Testis (tissue), 3 donors: ENCODE data around the gene CCDC57. TPM values are rescaled to one million over a fixed set of nuclear protein-coding genes. Genes with fewer than 3 reads are reported as not detected.

Source experiments
- DNase-seq: peaks from one replicate; pipeline ENCODE4 v3.0.0-alpha.2; 2019
- H3K27ac ChIP-seq, 2 donors: fragments of 200-600 bp; sonication (generic); one replicate each; pipeline ENCODE4 v1.5.1; 2019
- H3K27me3 ChIP-seq: fragments of 200-600 bp; sonication (generic); one replicate; pipeline ENCODE4 v1.5.1; 2019
- H3K36me3 ChIP-seq: fragments of 200-600 bp; sonication (generic); one replicate; pipeline ENCODE4 v1.5.1; 2017; ENCODE audit warnings: low read depth; ENCODE audit errors: missing control alignments
- H3K4me1 ChIP-seq: fragments of 200-600 bp; sonication (generic); one replicate; pipeline ENCODE4 v1.5.1; 2019
- H3K4me3 ChIP-seq, 2 donors: fragments of 200-600 bp; sonication (generic); one replicate each; pipeline ENCODE4 v1.5.1; 2017 to 2019
- H3K9me3 ChIP-seq: fragments of 200-600 bp; sonication (generic); one replicate; pipeline ENCODE4 v1.5.1; 2017
- POLR2A ChIP-seq: fragments of 450-650 bp; IDR thresholded peaks from one replicate; pipeline ENCODE4 v1.6.1; 2017; ENCODE audit warnings: antibody characterized with exemption, mild to moderate bottlenecking, moderate library complexity
- WGBS, 2 donors: methylation state at CpG; one replicate each; pipeline ENCODE4 v1.1.5; 2018; 5-methylcytosine and 5-hydroxymethylcytosine counted together
- intact Hi-C: fragments of 100-400 bp; cut with DNase I; formaldehyde crosslinking; loops from one replicate; pipeline ENCODE4 v1.15.1; 2023; ENCODE audit warnings: low total_unique reads
- polyA plus RNA-seq: library from polyadenylated mRNA; stranded (reverse); fragments of 350-450 nt; fragmentation: Illumina TruSeq; extraction: RNeasy Lipid Tissue Mini Kit (QIAGEN cat#74804); gene quantifications from one replicate; pipeline ENCODE4 v1.2.3, GENCODE V29; 2014; ENCODE audit warnings: low read depth, low replicate concordance; ENCODE audit not compliant: insufficient read depth
- total RNA-seq, 2 donors: library from RNA; depleted of rRNA; stranded (reverse); fragments of >200 nt; gene quantifications; one replicate each; pipeline ENCODE4 v1.2.3, GENCODE V29; 2016
- TF ChIP-seq, protein P1 (sequence below), 3 experiments: fragments of 450-650 bp in 2 of 3; fragments of 200-600 bp in 1 of 3; sonication (generic) in 1 of 3; IDR thresholded peaks; one replicate each; pipeline ENCODE4 v1.5.1; 2016 to 2019; ENCODE audit warnings: antibody characterized with exemption in 3 of 3, mild to moderate bottlenecking in 2 of 3, moderate library complexity in 1 of 3

The CCDC57 gene
- total and polyA plus RNA-seq, 3 donors from 2014 or later: 61.3 to 111 (median 71.8) TPM

DNA sequence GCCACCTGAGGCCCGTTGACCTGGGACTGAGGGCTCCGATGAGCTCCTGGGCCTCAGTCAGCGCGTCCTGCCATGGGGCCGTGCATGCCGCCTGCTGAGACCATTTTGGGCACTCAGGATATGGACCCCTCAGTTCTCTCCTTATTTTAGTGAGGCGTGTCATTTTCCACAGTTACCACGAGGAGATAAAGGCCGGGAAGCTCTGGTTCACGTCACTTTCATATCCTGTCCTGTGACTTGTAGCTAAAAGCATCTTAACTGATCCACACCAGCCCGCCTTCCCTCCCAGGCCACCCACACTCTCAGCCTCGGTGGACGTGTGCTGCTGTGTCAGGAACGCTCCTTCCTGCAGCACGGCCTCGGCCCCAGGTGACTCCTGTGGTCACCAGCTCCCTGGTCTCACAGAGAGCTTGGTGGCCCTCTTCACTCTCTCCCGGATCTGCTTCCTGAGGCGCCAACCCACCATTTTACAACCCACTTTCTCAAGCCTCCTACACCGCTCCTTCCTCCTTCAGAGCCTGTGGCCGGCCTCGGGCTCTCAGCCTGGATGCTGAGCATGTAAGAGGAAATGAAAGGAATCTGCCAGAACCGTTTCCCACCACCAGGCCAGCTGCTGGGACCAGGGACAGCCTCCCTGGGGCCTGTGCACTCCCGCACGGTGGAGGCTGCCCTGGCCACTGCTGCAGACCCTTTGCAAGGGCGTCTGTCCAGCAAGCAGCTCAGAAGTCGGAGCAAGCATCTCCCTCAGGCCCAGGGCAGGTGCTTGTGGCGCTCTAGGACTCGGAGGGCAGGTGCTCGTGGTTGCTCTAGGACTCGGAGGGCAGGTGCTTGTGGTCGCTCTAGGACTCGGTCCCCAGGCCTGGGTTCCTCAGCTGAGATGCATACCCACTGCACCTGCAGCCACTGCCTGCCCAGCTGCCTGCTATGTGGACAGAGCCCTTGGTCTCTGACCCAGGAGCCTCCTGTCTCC lies 90.7 kb downstream of the CCDC57 start:
- no peaks in the 10 kb centered on the region for H3K9me3 ChIP-seq
- H3K27ac ChIP-seq: peak overlapping the region in 1 of 2 donors; percentile 56
- TF ChIP-seq, protein P1, sequence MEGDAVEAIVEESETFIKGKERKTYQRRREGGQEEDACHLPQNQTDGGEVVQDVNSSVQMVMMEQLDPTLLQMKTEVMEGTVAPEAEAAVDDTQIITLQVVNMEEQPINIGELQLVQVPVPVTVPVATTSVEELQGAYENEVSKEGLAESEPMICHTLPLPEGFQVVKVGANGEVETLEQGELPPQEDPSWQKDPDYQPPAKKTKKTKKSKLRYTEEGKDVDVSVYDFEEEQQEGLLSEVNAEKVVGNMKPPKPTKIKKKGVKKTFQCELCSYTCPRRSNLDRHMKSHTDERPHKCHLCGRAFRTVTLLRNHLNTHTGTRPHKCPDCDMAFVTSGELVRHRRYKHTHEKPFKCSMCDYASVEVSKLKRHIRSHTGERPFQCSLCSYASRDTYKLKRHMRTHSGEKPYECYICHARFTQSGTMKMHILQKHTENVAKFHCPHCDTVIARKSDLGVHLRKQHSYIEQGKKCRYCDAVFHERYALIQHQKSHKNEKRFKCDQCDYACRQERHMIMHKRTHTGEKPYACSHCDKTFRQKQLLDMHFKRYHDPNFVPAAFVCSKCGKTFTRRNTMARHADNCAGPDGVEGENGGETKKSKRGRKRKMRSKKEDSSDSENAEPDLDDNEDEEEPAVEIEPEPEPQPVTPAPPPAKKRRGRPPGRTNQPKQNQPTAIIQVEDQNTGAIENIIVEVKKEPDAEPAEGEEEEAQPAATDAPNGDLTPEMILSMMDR (IDR thresholded peaks at IDR 0.05): no peak
- TF ChIP-seq POLR2A: no peak
- H3K4me1 ChIP-seq: peaks cover 3% of the 10 kb centered on the region
- 70 to 74% methylated on average over 22 to 32 of the region's 32 CpGs for WGBS, 2 donors
- no peaks in the 10 kb centered on the region for H3K36me3 ChIP-seq
- no peaks in the 10 kb centered on the region for H3K27me3 ChIP-seq
- DNase-seq: no peak
- H3K4me3 ChIP-seq: no peak overlapping the region
- intact Hi-C loops: no loop called here

DNA sequence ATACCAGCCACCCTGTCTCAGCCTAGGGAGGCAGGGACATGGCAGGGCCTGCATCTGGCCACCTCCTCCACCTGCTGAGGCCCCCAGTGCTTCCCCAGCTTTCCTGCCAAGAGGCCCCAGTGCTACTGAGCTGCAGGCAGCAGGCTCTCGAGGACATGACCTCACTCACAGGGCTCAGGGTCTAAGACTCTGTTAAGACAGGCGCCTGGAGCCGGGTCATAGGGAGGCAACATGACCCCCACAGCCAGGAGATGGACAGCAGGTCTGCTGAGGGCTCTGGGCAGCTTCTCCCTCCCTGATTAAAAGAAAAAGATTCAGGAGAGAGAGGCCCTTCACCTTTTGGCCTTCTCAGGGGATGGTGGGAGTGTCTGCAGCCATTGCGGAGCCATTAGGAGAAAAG lies 91.4 kb downstream of the CCDC57 start:
- H3K4me1 ChIP-seq: peaks cover 3% of the 10 kb centered on the region
- TF ChIP-seq, protein P1 (IDR thresholded peaks at IDR 0.05): no peak
- TF ChIP-seq POLR2A: no peak
- peak overlapping the region in 1 of 2 donors; percentile 56 for H3K27ac ChIP-seq
- 90 to 95% methylated on average over 3 to 4 of the region's 4 CpGs for WGBS, 2 donors
- H3K9me3 ChIP-seq: no peaks in the 10 kb centered on the region
- no peaks in the 10 kb centered on the region for H3K36me3 ChIP-seq
- no peak overlapping the region for H3K4me3 ChIP-seq
- intact Hi-C loops: no loop called here
- no peak for DNase-seq
- H3K27me3 ChIP-seq: no peaks in the 10 kb centered on the region

DNA sequence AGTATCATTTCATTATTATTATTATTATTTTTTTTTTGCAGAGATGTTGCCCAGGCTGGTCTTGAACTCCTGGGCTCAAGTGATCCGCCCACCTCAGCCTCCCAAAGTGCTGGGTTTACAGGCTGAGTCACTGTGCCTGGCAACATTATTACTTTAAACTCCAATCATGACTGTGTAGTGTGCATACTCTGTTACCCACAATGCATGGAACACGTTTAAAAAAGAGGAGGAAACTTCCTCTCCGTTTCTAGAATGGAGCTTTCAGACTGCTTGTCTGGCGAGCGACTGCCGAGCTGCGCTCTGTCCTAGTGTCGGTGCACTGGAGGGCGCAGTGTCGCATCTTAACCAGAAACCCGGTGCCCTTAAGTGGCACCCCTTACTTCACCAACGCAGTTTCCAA lies 92.5 kb downstream of the CCDC57 start:
- WGBS, 2 donors: 72 to 73% methylated on average over 12 of the region's 12 CpGs
- no peak for TF ChIP-seq POLR2A
- TF ChIP-seq, protein P1 (IDR thresholded peaks at IDR 0.05): no peak
- Histone ChIP-seq H3K4me3 (no peak overlapping the region), H3K36me3 (no peaks in the 10 kb centered on the region), H3K27ac (no peak overlapping the region), H3K9me3 (no peaks in the 10 kb centered on the region), H3K4me1 (peaks cover 3% of the 10 kb centered on the region), H3K27me3 (no peaks in the 10 kb centered on the region)
- intact Hi-C loops: no loop called here
- no peak for DNase-seq

DNA sequence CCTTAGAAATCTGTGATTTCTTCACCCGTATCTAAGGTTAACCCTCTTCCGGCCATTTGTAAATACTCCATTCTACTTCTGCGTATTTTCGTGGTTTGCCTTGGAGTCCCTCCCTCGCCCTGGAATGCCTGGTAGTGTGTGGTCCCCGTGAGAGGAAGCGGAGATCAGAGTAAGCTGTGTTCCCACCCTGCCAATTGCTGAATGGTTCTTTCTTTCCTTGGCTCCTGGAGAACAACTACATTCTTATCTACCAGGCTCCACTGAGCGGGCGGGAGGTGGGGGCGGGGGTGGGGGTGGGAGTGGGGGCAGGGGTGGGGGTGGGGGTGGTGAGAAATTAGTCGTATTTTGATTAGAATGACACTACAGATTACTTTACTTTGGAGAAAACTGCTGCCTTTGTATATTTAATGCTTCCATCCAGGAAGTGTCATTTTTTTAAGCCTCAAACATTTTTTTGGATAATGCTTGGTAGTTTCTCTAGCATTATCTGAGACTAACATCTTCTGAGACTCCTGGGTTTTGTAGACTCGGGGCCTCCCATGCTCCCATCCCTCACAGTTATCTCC lies 93.7 kb downstream of the CCDC57 start:
- TF ChIP-seq, protein P1 (IDR thresholded peaks at IDR 0.05): no peak
- TF ChIP-seq POLR2A: no peak
- no peaks in the 10 kb centered on the region for H3K36me3 ChIP-seq
- intact Hi-C loops: no loop called here
- H3K4me3 ChIP-seq: no peak overlapping the region
- H3K9me3 ChIP-seq: no peaks in the 10 kb centered on the region
- WGBS, 2 donors: 57 to 68% methylated on average over 10 to 12 of the region's 12 CpGs
- peaks cover 3% of the 10 kb centered on the region for H3K4me1 ChIP-seq
- no peak for DNase-seq
- H3K27me3 ChIP-seq: no peaks in the 10 kb centered on the region
- no peak overlapping the region for H3K27ac ChIP-seq
